Lower leg skin (tissue), 4 donors: ENCODE results near the gene MAPT. TPM values are rescaled to one million over a fixed set of nuclear protein-coding genes. Genes with fewer than 3 reads are reported as not detected.

ENCODE experiments used
- DNase-seq, 2 donors: peaks; one replicate each; pipeline ENCODE4 v3.0.0-alpha.2; 2019; ENCODE audit warnings: low spot score in 2 of 2
- H3K4me3 ChIP-seq: fragments of 200-600 bp; sonication (generic); 2 replicates; pipeline ENCODE4 v1.5.1; 2017; ENCODE audit warnings: mild to moderate bottlenecking, low read depth; ENCODE audit not compliant: poor library complexity, severe bottlenecking
- CTCF ChIP-seq, 3 donors: fragments of 450-650 bp; IDR thresholded peaks; one replicate each; pipeline ENCODE4 v1.5.1; 2016; ENCODE audit warnings: antibody characterized with exemption in 3 of 3, mild to moderate bottlenecking in 3 of 3, moderate library complexity in 2 of 3
- POLR2A ChIP-seq, 2 donors: fragments of 450-650 bp; IDR thresholded peaks; one replicate each; pipeline ENCODE4 v1.6.1; 2016 to 2017; ENCODE audit warnings: antibody characterized with exemption in 2 of 2, mild to moderate bottlenecking in 1 of 2, moderate library complexity in 1 of 2
- WGBS, 2 donors: methylation state at CpG; one replicate each; pipeline ENCODE4 v1.1.5; 2018; 5-methylcytosine and 5-hydroxymethylcytosine counted together
- intact Hi-C: fragments of 100-400 bp; cut with DNase I; formaldehyde crosslinking; loops from one replicate; pipeline ENCODE4 v1.15.0; 2023; ENCODE audit warnings: low total_unique reads
- total RNA-seq, 4 donors: library from RNA; depleted of rRNA; stranded (reverse); fragments of >200 nt; gene quantifications; one replicate each; pipeline ENCODE4 v1.1.0, GENCODE V29; 2016

The MAPT gene
- total RNA-seq, 4 donors from 2014 or later: 4.1 to 7.6 (median 6.2) TPM

DNA sequence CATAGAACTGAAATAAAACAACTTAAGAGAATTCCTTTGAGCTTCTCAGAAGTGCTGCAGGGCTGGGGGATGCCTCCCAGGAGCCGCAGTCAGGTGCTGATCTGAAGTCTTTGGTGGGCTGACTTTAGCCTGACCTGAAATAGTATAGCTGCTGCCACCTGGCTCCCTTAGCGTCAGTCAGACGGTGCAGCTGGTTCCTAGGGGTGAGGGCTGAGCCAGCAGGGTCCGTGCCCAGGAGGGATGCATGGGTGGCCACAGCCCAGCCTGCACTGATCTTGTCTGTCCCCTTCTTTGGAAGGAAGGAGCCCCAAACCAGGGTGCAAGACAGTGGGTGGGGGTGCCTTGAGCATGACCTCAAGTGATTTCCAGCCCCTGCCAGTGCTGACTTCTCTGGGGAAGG, 11.5 kb downstream of the MAPT start:
- TF ChIP-seq POLR2A (IDR thresholded peaks at IDR 0.05) (no peak), CTCF (IDR thresholded peaks at IDR 0.05) (no peak)
- no peak for DNase-seq
- intact Hi-C loops: loop anchor here (5.0 kb wide), 1 partner anchor 36 kb away; no protein-coding TSS in a partner anchor
- H3K4me3 ChIP-seq: no peak overlapping the region
- 38 to 48% methylated on average over 4 of the region's 4 CpGs for WGBS, 2 donors

DNA sequence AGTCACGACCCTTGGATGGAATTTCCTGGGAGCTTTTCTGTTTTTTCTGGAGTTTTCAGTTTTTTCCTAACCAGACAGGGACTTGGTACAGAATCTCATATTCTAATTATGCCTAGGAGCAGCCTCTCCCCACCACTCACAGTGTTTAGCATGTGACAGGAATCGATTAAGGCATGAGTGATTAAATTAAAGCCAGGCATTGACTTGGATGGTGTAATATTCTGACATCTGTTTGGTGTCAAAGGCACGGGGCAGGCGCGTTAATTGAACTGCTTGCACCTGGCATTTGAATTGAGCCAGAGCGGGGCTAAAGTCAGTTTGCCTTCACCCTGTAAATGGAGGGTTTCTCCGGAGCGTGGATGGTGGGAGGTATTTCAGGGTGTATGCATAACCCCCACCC, 11.9 kb downstream of the MAPT start:
- DNase-seq: no peak
- TF ChIP-seq CTCF (IDR thresholded peaks at IDR 0.05) (no peak), POLR2A (IDR thresholded peaks at IDR 0.05) (no peak)
- WGBS, 2 donors: 48 to 58% methylated on average over 8 of the region's 8 CpGs
- intact Hi-C loops: loop anchor here (5.0 kb wide), 1 partner anchor 36 kb away; no protein-coding TSS in a partner anchor
- H3K4me3 ChIP-seq: no peak overlapping the region

DNA sequence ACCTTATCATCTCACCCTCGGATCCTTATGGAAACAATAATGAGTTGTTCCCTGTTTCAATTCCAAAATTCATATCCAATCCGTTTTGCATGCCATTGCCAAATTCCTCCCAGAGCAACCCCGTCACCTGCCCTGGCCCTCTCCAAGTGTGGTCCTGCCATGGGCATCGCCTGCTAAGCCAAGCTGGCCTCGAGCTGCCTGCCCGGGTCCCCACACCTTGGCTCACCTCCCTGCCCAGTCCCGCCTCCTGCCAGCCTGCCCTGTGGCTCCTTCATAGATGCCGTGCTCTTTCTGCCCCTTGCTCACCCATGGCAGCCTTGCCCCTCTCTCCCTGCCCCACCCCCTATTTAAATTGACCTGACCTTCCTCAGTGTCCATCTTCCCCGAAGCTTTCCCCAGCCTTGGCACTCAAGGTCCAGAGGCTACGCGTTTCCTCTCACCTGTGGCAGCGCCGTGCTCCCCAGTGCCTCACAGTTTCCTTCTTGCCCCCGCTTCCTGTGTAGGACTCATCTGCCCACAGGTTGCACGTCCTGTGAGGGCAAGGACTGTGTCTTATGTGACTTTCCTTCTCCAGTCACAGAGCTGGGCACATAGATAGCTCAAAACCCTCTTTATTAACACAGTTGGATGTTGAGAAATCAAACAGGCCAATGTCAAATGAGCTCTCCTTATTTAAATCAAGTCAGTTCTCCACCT, 12.7 kb downstream of the MAPT start:
- intact Hi-C loops: loop anchor here (5.0 kb wide), 1 partner anchor 35 kb away; no protein-coding TSS in a partner anchor
- no peak for DNase-seq
- WGBS, 2 donors: 79 to 85% methylated on average over 15 of the region's 15 CpGs
- H3K4me3 ChIP-seq: no peak overlapping the region
- TF ChIP-seq CTCF (IDR thresholded peaks at IDR 0.05) (no peak), POLR2A (IDR thresholded peaks at IDR 0.05) (no peak)

DNA sequence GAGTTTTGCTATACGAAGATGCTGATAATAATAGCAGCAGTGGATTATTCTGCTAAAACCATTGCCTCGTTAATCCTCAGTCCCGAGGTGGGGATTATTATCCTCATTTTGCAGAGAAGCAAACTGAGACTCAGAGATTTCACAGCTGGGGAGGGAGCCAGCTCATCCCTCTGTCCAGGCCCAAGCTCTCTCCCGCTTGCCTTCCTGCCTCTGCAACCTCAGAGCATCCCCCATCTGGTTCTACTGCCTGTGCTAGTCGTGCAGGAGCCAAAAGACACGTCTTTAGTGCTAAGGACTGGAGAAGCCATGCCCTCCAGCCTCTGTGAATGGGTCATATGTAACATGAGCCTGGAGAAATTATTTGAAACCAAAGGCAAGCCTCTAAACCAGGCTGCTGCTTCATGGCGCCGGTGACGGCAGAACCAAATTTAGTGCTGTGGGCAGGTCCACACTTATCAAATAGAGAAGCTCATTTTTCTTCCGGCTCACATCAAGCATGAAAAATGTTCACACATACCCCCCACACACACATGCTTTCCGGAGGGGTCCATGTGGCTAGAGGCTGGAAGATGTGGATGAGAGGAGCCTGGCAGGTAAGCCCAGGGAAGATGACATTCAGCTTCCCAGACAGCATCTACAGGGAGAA, 13.5 kb downstream of the MAPT start:
- WGBS, 2 donors: 72 to 73% methylated on average over 11 of the region's 11 CpGs
- no peak for DNase-seq
- TF ChIP-seq CTCF (IDR thresholded peaks at IDR 0.05): no peak
- no peak for TF ChIP-seq POLR2A (IDR thresholded peaks at IDR 0.05)
- intact Hi-C loops: loop anchor here (5.0 kb wide), 1 partner anchor 34 kb away; no protein-coding TSS in a partner anchor
- no peak overlapping the region for H3K4me3 ChIP-seq

- no peak for DNase-seq
- no peak overlapping the region for H3K4me3 ChIP-seq
- TF ChIP-seq CTCF (IDR thresholded peaks at IDR 0.05): no peak
- no peak for TF ChIP-seq POLR2A (IDR thresholded peaks at IDR 0.05)
- 33 to 61% methylated on average over 3 of the region's 3 CpGs for WGBS, 2 donors
- intact Hi-C loops: loop anchor here (5.0 kb wide), 1 partner anchor 34 kb away; no protein-coding TSS in a partner anchor
These were observed 14.1 kb downstream of the MAPT start for GRCh38 chr17:45908460-45908859.
